Hepatocyte (in vitro differentiated cells): ENCODE measurements around the gene PDE3B.
"Not testable (repeated sequence)": the region's sequence is repeated elsewhere in the genome, so short reads cannot be mapped to it uniquely, and the experiment has no call there.

ENCODE experiments used
- EZH2 ChIP-seq: fragments of 200-600 bp; sonication (generic); IDR thresholded peaks from 2 replicates; pipeline ENCODE4 v1.6.1; 2016; ENCODE audit warnings: antibody characterized with exemption, mild to moderate bottlenecking, borderline replicate concordance
- TF ChIP-seq, protein P1 (sequence below): fragments of 200-600 bp; sonication (generic); IDR thresholded peaks from 2 replicates; pipeline ENCODE4 v1.5.1; 2016; ENCODE audit warnings: antibody characterized with exemption, mild to moderate bottlenecking; ENCODE audit not compliant: poor library complexity

DNA sequence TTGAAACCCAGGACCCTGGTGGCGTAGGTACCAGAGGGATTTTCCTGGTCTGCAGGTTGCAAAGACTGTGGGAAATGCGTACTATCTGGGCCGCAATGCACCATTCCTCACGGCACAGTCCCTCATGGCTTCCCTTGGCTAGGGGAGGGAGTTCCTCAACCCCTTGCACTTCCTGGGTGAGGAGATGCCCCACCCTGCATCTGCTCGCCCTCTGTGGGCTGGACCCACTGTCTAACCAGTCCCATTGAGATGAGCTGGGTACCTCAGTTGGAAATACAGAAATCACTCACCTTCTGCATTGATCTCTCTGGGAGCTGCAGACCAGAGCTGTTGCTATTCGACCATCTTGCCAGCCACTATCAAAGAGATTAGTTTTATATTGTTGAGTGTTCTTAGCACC lies 100.1 kb downstream of the PDE3B start:
- TF ChIP-seq EZH2: not testable (repeated sequence)
- TF ChIP-seq, protein P1, sequence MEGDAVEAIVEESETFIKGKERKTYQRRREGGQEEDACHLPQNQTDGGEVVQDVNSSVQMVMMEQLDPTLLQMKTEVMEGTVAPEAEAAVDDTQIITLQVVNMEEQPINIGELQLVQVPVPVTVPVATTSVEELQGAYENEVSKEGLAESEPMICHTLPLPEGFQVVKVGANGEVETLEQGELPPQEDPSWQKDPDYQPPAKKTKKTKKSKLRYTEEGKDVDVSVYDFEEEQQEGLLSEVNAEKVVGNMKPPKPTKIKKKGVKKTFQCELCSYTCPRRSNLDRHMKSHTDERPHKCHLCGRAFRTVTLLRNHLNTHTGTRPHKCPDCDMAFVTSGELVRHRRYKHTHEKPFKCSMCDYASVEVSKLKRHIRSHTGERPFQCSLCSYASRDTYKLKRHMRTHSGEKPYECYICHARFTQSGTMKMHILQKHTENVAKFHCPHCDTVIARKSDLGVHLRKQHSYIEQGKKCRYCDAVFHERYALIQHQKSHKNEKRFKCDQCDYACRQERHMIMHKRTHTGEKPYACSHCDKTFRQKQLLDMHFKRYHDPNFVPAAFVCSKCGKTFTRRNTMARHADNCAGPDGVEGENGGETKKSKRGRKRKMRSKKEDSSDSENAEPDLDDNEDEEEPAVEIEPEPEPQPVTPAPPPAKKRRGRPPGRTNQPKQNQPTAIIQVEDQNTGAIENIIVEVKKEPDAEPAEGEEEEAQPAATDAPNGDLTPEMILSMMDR: not testable (repeated sequence)
